WTC11 (cell line): Measurements from ENCODE around the gene EFCAB8. TPM values are rescaled to one million over a fixed set of nuclear protein-coding genes. Genes with fewer than 3 reads are reported as not detected.

Experiments
- CREB1 ChIP-seq: sonication (generic); formaldehyde crosslinking; IDR thresholded peaks from 2 replicates; pipeline ENCODE4 v1.8.0; 2023; ENCODE audit warnings: mild to moderate bottlenecking, missing genetic modification reagents
- CREM ChIP-seq: sonication (generic); formaldehyde crosslinking; IDR thresholded peaks from 2 replicates; pipeline ENCODE4 v1.8.1; 2022; ENCODE audit warnings: mild to moderate bottlenecking, missing genetic modification reagents, moderate library complexity
- E2F4 ChIP-seq: sonication (generic); formaldehyde crosslinking; IDR thresholded peaks from 2 replicates; pipeline ENCODE4 v1.8.1; 2022; ENCODE audit warnings: low read depth, mild to moderate bottlenecking, moderate library complexity, missing genetic modification reagents, borderline replicate concordance
- ETV6 ChIP-seq: sonication (generic); formaldehyde crosslinking; IDR thresholded peaks from 2 replicates; pipeline ENCODE4 v1.8.1; 2022; ENCODE audit warnings: mild to moderate bottlenecking, missing genetic modification reagents
- FOXK1 ChIP-seq: sonication (generic); formaldehyde crosslinking; IDR thresholded peaks from 2 replicates; pipeline ENCODE4 v1.8.0; 2022; ENCODE audit warnings: mild to moderate bottlenecking, moderate library complexity, missing genetic modification reagents
- HMGA2 ChIP-seq: fragments of 250-450 bp; sonication (Bioruptor Pico); IDR thresholded peaks from 2 replicates; pipeline ENCODE4 v1.4.0; 2021; ENCODE audit warnings: mild to moderate bottlenecking, moderate library complexity
- KAT7 ChIP-seq: sonication (generic); formaldehyde crosslinking; IDR thresholded peaks from 2 replicates; pipeline ENCODE4 v1.8.1; 2023; ENCODE audit warnings: missing genetic modification reagents, mild to moderate bottlenecking, borderline replicate concordance
- MXD4 ChIP-seq: fragments of 250-450 bp; sonication (Bioruptor Pico); IDR thresholded peaks from 2 replicates; pipeline ENCODE4 v1.8.0; 2021; ENCODE audit warnings: mild to moderate bottlenecking, moderate library complexity, borderline replicate concordance
- NFATC4 ChIP-seq: fragments of 250-450 bp; sonication (Bioruptor Pico); IDR thresholded peaks from 2 replicates; pipeline ENCODE4 v1.9.0; 2021; ENCODE audit warnings: mild to moderate bottlenecking
- NFE2L1 ChIP-seq: sonication (generic); formaldehyde crosslinking; IDR thresholded peaks from 2 replicates; pipeline ENCODE4 v1.8.1; 2023; ENCODE audit warnings: missing genetic modification reagents
- RELA ChIP-seq: sonication (generic); formaldehyde crosslinking; IDR thresholded peaks from 2 replicates; pipeline ENCODE4 v1.8.1; 2022; ENCODE audit warnings: missing genetic modification reagents, mild to moderate bottlenecking, borderline replicate concordance
- SMAD3 ChIP-seq: sonication (generic); formaldehyde crosslinking; IDR thresholded peaks from 2 replicates; pipeline ENCODE4 v1.8.0; 2022; ENCODE audit warnings: missing genetic modification reagents, mild to moderate bottlenecking, borderline replicate concordance
- TEAD1 ChIP-seq: sonication (generic); formaldehyde crosslinking; IDR thresholded peaks from 2 replicates; pipeline ENCODE4 v1.8.0; 2022; ENCODE audit warnings: mild to moderate bottlenecking, missing genetic modification reagents
- TP53 ChIP-seq: sonication (generic); formaldehyde crosslinking; IDR thresholded peaks from 2 replicates; pipeline ENCODE4 v1.8.1; 2023; ENCODE audit warnings: mild to moderate bottlenecking, missing genetic modification reagents
- USF1 ChIP-seq: sonication (generic); formaldehyde crosslinking; IDR thresholded peaks from 2 replicates; pipeline ENCODE4 v1.8.0; 2022; ENCODE audit warnings: mild to moderate bottlenecking, missing genetic modification reagents
- ZNF396 ChIP-seq: fragments of 250-450 bp; sonication (Bioruptor Pico); IDR thresholded peaks from 2 replicates; pipeline ENCODE4 v1.8.0; 2021; ENCODE audit warnings: mild to moderate bottlenecking, moderate library complexity, borderline replicate concordance
- ZNF425 ChIP-seq: fragments of 250-450 bp; sonication (Bioruptor Pico); conservative IDR thresholded peaks from 2 replicates; pipeline ENCODE4 v1.9.0; 2021; ENCODE audit warnings: mild to moderate bottlenecking
- total RNA-seq: library from RNA; stranded (reverse); gene quantifications from 3 replicates; pipeline ENCODE4 v1.2.3, GENCODE V29; 2021
- TF ChIP-seq, protein P1 (sequence below): sonication (generic); formaldehyde crosslinking; IDR thresholded peaks from 2 replicates; pipeline ENCODE4 v1.8.1; 2023; ENCODE audit warnings: mild to moderate bottlenecking, missing genetic modification reagents, moderate library complexity
- TF ChIP-seq, protein P2 (sequence below): fragments of 250-450 bp; sonication (Bioruptor Pico); IDR thresholded peaks from 2 replicates; pipeline ENCODE4 v1.9.0; 2021; ENCODE audit warnings: moderate library complexity, mild to moderate bottlenecking, inconsistent platforms, borderline replicate concordance
- TF ChIP-seq, protein P3 (sequence below): sonication (generic); formaldehyde crosslinking; IDR thresholded peaks from 2 replicates; pipeline ENCODE4 v1.8.0; 2022; ENCODE audit warnings: mild to moderate bottlenecking, missing genetic modification reagents

The EFCAB8 gene
- total RNA-seq, 1 experiment from 2014 or later: 0.17 TPM

GRCh38 chr20:32819992-32820697, 38.6 kb upstream of the EFCAB8 start (continued):
- TF ChIP-seq ETV6 (CRISPR knock-in tag) (no peak), CREB1 (CRISPR knock-in tag) (no peak), KAT7 (no peak), RELA (CRISPR knock-in tag) (no peak), USF1 (CRISPR knock-in tag) (no peak), NFATC4 (CRISPR knock-in tag) (no peak), E2F4 (CRISPR knock-in tag) (no peak), TP53 (CRISPR knock-in tag) (no peak), ZNF425 (CRISPR knock-in tag) (no peak), ZNF396 (no peak), NFE2L1 (CRISPR knock-in tag) (no peak), SMAD3 (CRISPR knock-in tag) (no peak), CREM (no peak), HMGA2 (no peak), MXD4 (CRISPR knock-in tag) (no peak), TEAD1 (no peak), FOXK1 (CRISPR knock-in tag) (no peak)
- TF ChIP-seq, protein P1, sequence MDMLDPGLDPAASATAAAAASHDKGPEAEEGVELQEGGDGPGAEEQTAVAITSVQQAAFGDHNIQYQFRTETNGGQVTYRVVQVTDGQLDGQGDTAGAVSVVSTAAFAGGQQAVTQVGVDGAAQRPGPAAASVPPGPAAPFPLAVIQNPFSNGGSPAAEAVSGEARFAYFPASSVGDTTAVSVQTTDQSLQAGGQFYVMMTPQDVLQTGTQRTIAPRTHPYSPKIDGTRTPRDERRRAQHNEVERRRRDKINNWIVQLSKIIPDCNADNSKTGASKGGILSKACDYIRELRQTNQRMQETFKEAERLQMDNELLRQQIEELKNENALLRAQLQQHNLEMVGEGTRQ: no peak
- TF ChIP-seq, protein P2, sequence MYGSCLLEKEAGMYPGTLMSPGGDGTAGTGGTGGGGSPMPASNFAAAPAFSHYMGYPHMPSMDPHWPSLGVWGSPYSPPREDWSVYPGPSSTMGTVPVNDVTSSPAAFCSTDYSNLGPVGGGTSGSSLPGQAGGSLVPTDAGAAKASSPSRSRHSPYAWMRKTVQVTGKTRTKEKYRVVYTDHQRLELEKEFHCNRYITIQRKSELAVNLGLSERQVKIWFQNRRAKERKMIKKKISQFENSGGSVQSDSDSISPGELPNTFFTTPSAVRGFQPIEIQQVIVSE (CRISPR knock-in tag): no peak
- TF ChIP-seq, protein P3, sequence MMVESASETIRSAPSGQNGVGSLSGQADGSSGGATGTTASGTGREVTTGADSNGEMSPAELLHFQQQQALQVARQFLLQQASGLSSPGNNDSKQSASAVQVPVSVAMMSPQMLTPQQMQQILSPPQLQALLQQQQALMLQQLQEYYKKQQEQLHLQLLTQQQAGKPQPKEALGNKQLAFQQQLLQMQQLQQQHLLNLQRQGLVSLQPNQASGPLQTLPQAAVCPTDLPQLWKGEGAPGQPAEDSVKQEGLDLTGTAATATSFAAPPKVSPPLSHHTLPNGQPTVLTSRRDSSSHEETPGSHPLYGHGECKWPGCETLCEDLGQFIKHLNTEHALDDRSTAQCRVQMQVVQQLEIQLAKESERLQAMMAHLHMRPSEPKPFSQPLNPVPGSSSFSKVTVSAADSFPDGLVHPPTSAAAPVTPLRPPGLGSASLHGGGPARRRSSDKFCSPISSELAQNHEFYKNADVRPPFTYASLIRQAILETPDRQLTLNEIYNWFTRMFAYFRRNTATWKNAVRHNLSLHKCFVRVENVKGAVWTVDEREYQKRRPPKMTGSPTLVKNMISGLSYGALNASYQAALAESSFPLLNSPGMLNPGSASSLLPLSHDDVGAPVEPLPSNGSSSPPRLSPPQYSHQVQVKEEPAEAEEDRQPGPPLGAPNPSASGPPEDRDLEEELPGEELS (CRISPR knock-in tag): no peak
